UCSD-AML1 (cell line): ENCODE data around the gene EML2.
"Not testable (repeated sequence)": the region's sequence is repeated elsewhere in the genome, so short reads cannot be mapped to it uniquely, and the experiment has no call there.

Experiments used
- DNase-seq: peaks from one replicate; lab custom pipeline; 2025; ENCODE audit not compliant: unreplicated experiment; lab: John Stamatoyannopoulos, UW

EML2 gene

GRCh38 chr19:45615795-45616703, 23.1 kb downstream of the EML2 start:
- DNase-seq = peak; percentile 91

- not testable (repeated sequence) for DNase-seq
These were observed 24.1 kb downstream of the EML2 start for GRCh38 chr19:45615056-45615455.

GRCh38 chr19:45613926-45614725, 25.1 kb downstream of the EML2 start:
- no peak for DNase-seq

- DNase-seq = no peak
These were observed 30.2 kb downstream of the EML2 start for GRCh38 chr19:45608948-45609347.

- DNase-seq = peak; percentile 74
These were observed 31.8 kb downstream of the EML2 start for GRCh38 chr19:45607071-45608029.

GRCh38 chr19:45601524-45602374, 37.4 kb downstream of the EML2 start, which contains the start of gene GPR4:
Gene GPR4 (minus strand): TSS chr19:45602212. CDS start chr19:45591866, 10,346 bp downstream.
- no peak for DNase-seq

GRCh38 chr19:45601115-45601514, 38.1 kb downstream of the EML2 start:
- DNase-seq = no peak

- no peak for DNase-seq
These were observed 38.8 kb downstream of the EML2 start for GRCh38 chr19:45600340-45600885.

- no peak for DNase-seq
These were observed 39.9 kb downstream of the EML2 start for GRCh38 chr19:45599286-45599685.

- peak; percentile 26 for DNase-seq
These were observed 40.8 kb downstream of the EML2 start for GRCh38 chr19:45598267-45599001.

GRCh38 chr19:45597425-45598111, 41.6 kb downstream of the EML2 start:
- no peak for DNase-seq

- DNase-seq = no peak
These were observed 43.4 kb downstream of the EML2 start for GRCh38 chr19:45595814-45596213.

- no peak for DNase-seq
These were observed 45.7 kb downstream of the EML2 start for GRCh38 chr19:45593520-45593919.

- no peak for DNase-seq
These were observed 46.8 kb downstream of the EML2 start for GRCh38 chr19:45592366-45592765.

GRCh38 chr19:45591638-45592005, 47.6 kb downstream of the EML2 start:
- DNase-seq = no peak

- peak; percentile 67 for DNase-seq
These were observed 48.1 kb downstream of the EML2 start for GRCh38 chr19:45591004-45591637.

GRCh38 chr19:45590300-45591003, 48.7 kb downstream of the EML2 start:
- no peak for DNase-seq
